ENCODE data around the gene ABCA4.

ABCA4 gene

GRCh38 chr1:94124538-94124937 lies 3.6 kb upstream of the ABCA4 start:
- no peak for DNase-seq (ENCODE audit: low read depth in 2 of 3, low spot score in 2 of 3)

- no peak for DNase-seq (ENCODE audit: low read depth in 2 of 3, low spot score in 2 of 3)
These were observed 1.4 kb upstream of the ABCA4 start for GRCh38 chr1:94122201-94122970.

- DNase-seq (ENCODE audit: low read depth in 2 of 3, low spot score in 2 of 3), result no peak
These were observed 468 bp upstream of the ABCA4 start for GRCh38 chr1:94121411-94121821.

- no peak for DNase-seq (ENCODE audit: low read depth in 2 of 3, low spot score in 2 of 3)
These were observed 412 bp downstream of the ABCA4 start for GRCh38 chr1:94120570-94120901.

DNA sequence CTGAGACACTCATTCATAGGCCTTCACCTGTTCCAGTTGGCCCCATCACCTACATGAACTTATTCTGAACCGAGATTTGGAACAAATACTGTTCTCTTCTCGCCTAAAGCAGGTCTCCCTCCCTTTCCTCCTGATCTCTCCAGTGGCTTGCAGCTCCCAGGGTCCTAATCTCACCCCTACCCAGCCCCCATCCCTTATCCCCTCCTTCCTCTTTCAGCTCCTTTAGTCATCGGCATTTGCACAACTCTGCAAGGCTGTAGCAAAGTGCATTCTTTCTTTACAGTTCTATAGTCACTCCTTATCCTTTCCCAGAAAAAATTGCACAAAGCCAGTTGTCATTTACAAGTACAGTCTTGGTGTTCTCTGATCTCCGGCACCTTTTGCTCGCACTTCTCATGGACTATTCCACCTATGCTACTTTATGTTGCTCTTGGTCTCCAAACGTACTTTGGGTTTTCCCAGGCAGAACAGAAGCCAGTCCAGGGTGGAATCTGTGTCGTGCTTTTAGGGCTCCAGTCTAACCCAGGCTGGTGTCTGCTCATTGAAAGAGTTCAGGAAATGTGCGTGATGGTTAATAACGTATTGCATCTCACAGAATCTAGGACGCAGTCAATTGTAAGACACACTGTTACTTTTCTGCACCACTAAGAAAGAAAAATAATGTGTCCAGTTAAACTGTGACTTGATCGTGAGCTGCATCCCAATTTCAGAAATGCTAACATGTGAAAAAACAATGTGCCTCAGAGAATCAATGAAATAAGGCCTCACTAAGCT lies 965 bp downstream of the ABCA4 start:
- DNase-seq (ENCODE audit: low read depth in 2 of 3, low spot score in 2 of 3), result no peak

- DNase-seq (ENCODE audit: low read depth in 2 of 3, low spot score in 2 of 3), result no peak
These were observed 1.6 kb downstream of the ABCA4 start for GRCh38 chr1:94119306-94119705.

GRCh38 chr1:94118471-94118870 lies 2.5 kb downstream of the ABCA4 start:
- DNase-seq (ENCODE audit: low read depth in 2 of 3, low spot score in 2 of 3), result no peak

- no peak for DNase-seq (ENCODE audit: low read depth in 2 of 3, low spot score in 2 of 3)
These were observed 2.9 kb downstream of the ABCA4 start for GRCh38 chr1:94118013-94118412.

DNA sequence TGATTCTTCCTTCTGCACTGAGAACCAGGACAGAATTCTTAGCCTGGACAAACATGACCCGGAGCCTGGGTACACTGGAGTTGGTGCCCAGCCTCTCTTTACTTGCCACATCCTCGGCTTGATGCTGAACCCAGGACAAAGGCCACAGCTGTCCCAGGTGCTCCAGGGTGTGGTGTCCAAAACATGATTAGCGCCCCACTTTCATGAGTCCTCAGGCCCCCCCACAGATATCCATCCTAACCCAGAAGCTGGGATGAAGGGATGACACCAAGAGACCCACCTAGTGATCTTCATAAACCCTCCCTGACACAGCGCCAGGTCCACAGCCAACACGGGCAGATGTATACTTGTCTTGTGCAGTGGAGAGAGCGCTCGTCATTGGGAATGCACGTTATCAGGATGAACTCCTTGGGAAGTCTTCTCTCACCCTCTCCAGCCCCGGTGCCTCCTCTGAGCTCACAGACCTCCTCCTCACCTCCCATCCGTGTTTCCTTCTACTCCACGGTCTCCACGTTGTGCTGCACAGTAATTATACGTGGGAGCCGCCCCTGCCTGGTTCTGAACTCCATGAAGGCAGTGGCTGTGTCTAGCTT lies 3.6 kb downstream of the ABCA4 start:
- DNase-seq (ENCODE audit: low read depth in 2 of 3, low spot score in 2 of 3), result no peak

DNA sequence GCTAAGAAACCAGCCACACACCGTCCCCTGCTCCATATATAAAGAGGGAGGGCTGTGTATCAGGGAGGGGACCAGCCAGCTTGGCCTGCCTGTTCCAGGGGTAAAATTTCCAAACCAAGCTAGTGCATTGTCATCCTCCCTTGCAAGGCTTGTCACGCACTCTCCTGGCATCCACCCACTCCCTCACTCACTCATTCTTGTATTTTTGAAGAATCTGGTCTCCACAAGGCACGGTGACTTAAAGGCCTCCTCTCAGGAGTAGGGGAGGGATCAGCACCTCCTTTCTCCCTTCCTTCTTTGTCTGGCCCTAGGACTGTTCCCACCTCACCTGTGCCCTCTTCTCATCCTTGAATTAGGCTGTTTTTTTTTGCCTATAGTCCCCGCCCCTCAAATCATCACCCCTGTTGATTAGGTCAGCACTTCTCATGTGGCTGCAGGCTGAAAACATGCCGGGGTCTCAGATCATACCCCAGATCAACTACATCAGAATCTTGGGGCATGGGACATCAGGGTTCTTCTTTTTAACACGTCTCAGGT lies 5.0 kb downstream of the ABCA4 start:
- DNase-seq (ENCODE audit: low read depth in 2 of 3, low spot score in 2 of 3), result no peak

DNA sequence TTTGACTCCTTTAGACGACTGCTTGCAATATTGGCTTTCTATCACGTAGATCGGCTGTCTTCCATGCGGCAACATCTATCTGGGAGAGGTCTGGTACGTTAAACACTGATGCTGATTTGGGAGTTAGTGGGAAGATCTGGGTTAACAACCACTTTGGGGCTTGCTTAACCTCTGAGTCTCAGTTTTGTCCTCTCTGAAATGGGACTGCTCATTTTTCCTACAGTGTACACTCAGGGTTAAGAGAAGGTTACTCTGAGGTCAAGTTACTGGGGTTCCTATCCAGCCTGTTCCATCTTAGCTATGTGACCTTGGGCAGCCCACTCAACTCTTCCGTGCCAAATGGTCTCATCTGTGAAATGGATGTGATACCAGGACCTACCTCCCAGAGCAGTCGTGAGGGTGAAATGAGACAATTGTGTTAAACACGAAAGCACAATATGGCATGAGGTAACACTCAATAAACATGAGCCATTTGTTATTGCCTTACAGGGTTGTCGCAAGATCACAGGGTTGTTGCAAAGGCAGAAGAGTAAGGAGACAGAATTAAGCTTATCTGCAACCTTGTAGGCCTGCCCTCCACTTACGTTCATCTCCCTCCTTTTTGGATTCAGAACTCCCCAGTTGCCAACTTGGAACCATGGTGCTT lies 5.6 kb downstream of the ABCA4 start:
- no peak for DNase-seq (ENCODE audit: low read depth in 2 of 3, low spot score in 2 of 3)

DNA sequence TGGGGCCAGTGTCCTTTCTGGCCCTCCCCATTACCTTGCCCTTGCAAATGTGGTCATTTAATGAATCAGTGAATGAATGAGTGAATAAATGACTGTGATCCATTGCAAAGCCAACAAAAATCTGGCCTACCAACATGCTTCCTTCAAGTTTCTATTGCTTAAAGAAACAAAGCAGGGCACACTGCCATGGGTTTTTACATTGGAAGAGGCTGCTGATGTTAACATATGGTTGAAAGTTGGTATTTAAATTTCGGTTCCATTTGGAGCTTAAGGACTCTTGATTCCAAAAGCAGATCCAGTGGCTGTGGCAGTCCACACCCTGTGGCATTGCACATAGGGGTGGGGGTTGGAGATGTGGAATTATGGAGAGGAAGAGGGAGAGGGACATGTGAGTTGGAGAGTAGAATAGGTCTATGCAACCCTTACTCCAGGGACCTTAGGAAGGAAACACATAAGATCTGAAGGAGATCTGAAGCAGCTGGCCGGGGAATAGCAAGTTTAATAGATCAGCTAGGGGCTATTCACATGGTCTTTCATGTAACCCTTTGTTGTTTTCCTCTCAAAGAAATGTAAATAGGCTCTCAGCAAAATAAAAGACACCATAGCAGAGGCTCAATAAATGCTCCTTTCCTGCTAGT lies 7.2 kb downstream of the ABCA4 start:
- no peak for DNase-seq (ENCODE audit: low read depth in 2 of 3, low spot score in 2 of 3)

DNA sequence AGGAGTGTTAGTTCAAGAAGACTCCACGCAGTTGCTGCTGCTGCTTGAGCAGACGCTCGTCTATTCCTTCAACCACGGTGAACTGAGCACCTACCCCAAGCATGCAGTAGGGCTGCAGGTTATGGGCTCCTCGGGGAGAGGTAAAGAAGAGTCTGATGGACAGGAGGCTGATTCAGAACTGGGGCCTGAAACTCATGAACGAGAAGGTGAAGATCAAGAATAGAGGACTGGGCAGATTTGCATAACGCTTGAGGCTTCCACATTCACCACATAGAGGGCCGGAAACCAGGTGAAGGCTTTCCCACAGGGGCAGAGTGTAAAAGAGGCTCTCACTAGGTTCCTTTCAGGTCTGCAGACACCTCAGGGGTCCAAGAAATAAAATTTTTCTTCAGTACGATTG lies 9.1 kb downstream of the ABCA4 start:
- no peak for DNase-seq (ENCODE audit: low read depth in 2 of 3, low spot score in 2 of 3)

DNA sequence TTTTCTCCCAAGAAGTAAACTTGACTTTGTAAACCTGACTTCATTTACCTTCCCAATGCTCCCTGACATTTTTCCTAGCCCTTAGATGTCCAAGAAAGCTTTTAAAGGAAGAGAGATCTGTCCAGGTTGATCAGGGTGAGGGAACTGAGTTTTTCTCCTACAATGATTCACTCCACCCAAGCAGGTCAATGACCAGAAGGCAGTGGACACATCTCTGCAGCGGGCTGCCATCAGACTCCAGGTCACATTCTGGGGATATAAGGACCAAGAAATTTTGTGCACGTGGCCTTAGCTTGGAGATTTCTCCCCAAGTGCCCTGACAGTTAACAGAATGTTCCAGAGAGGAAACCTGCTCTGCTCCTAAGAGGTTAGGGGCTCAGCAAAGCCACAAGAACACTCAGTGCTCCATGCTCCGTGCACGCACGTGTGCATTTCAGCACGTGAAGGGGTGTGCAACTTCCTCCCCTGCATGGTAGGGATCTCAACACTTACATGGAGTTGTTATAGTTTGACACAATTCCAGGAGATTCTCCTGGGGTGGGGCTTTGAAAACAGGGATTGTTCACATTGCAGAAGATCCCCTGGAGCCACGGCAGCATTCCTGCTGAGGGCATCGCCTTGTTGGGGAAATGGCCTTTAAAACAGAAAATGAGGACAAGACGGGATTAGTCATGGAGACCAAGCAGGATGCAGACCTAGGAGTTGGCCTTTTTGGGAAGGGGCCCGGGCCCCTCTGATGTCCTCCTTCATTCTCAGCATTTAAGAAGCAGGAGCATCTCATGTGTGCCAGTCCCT lies 9.8 kb downstream of the ABCA4 start:
- no peak for DNase-seq (ENCODE audit: low read depth in 2 of 3, low spot score in 2 of 3)

GRCh38 chr1:94110021-94110761 lies 10.8 kb downstream of the ABCA4 start:
- DNase-seq (ENCODE audit: low read depth in 2 of 3, low spot score in 2 of 3), result no peak

- no peak for DNase-seq (ENCODE audit: low read depth in 2 of 3, low spot score in 2 of 3)
These were observed 11.5 kb downstream of the ABCA4 start for GRCh38 chr1:94109478-94109877.

GRCh38 chr1:94107141-94107540 lies 13.8 kb downstream of the ABCA4 start:
- no peak for DNase-seq (ENCODE audit: low read depth in 2 of 3, low spot score in 2 of 3)

DNA sequence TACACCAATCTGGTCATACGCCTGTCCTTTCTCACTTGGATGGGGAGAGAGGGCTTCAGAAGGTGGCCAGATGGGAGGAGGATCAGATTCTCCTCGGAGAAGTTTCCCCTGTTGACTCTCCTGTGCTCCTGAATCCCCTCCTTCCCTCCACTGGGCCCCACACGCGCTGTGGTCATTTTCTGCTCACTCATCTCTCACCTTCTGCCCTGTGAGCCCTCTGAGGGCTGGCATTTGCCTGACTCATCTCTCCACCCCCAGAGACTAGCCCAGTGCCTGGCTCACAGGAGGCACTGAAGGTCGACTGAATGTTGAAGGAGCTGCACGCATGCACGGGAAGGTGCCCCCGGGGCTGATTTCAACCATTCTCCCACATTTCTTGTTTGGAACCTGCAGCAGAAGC lies 14.2 kb downstream of the ABCA4 start:
- no peak for DNase-seq (ENCODE audit: low read depth in 2 of 3, low spot score in 2 of 3)

GRCh38 chr1:94105957-94106529 lies 14.9 kb downstream of the ABCA4 start:
- no peak for DNase-seq (ENCODE audit: low read depth in 2 of 3, low spot score in 2 of 3)

Measured in activated CD8-positive, alpha-beta memory T cell treated with anti-CD3 and anti-CD28 coated beads for 48 hours (primary cell).